ENCODE measurements around the gene IGHMBP2.

IGHMBP2 gene

DNA sequence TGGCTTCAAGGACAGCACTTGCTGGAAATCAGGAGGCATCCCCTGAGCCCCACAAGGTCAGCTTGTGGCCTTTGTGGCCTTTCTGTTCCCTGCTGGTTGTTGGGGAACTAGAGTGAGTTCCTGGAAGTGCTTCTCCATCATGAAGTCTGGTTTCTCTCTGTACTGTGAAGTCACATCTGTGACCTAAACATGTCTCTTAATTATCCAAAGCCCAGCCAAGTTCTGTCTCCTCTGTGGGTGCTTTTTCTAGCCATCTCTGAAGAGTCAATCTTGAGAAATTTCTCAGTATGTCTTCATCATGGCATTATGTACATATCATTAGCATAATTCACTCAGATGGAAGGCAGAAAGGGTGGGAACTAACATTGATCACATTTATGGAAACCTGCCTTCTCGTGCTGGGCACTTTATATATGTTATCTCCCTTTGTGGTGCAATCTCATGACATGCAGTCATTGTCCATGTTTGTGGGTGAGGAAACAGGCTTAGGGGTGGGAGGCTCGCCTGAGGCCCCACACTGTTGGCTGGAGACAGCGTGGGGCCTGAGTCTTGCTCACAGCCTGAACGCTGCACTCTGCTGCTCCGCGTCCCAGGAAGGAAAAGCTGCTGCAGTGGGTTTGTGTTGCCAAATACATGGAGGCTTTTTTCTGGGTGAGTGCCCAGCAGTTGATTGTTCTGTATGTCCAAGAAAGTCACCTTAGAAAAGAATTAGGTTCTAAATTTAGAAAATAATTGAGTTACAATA lies 24.6 kb downstream of the IGHMBP2 start:
- FAIRE-seq (no peak), DNase-seq (ENCODE audit: insufficient read length, low spot score) (no peak)
- TF ChIP-seq POLR2A (IDR thresholded peaks at IDR 0.05; ENCODE audit: low read depth, low read length), result no peak

DNA sequence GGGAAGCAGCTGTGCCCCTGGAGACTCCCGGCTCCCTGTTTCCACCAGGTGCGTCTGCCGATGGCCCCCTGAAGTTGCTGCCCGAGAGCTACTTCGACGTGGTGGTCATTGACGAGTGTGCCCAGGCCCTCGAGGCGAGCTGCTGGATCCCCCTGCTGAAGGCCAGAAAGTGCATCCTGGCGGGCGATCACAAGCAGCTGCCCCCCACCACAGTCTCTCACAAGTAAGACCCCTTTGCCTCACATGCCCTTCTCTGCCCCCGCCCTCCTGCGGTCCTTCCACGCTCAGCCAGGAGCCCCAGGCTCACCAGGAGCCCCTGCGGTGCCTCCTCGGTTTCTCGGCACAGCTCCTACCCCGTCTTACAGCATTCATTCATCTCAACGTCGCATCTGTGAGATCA lies 25.4 kb downstream of the IGHMBP2 start:
- DNase-seq (ENCODE audit: insufficient read length, low spot score), result no peak
- no peak for TF ChIP-seq POLR2A (IDR thresholded peaks at IDR 0.05; ENCODE audit: low read depth, low read length)
- FAIRE-seq, result no peak

DNA sequence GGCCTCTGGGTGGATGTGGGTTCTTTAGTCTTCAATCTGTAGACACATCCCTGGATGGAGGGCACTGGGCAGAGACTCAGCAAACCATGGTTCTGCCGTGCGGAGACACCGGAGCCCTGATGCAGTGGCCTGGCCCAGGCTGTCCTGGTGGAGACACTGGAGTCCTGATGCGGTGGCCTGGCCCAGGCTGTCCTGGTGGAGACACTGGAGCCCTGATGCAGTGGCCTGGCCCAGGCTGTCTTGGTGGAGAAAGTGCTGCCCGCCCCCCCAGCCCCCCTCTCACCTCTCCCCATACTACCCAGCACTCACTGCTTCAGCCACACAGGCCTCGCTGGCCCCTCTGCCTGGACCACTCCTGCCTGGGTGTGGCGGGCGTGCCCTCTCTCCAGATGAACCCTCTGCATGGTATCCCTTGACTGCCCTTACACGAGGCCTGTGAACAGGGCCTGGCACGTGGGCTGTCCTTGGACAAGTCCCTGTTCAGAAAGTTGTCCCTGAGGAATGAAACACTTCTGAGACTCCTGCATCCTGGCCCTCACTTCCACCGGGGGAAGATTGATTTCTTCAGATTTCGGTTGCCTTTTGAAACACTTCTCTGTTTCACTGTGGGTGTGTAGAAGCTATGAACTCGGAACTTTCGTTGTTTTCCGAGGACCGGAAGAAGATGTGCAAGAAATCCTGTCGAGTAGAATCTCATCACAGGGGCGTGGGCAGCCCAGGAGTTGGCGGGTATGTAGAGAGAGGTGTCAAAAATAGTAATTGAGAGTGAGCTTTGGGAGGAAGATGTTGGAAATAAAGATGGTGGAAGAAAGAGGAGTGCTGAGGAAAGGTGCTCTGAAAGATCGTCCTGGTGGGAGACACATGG lies 26.2 kb downstream of the IGHMBP2 start:
- TF ChIP-seq POLR2A (IDR thresholded peaks at IDR 0.05; ENCODE audit: low read depth, low read length), result no peak
- no peak for DNase-seq (ENCODE audit: insufficient read length, low spot score)
- no peak for FAIRE-seq

GRCh38 chr11:68930991-68931855 lies 27.5 kb downstream of the IGHMBP2 start:
- no peak for DNase-seq (ENCODE audit: insufficient read length, low spot score)
- no peak for FAIRE-seq
- no peak for TF ChIP-seq POLR2A (IDR thresholded peaks at IDR 0.05; ENCODE audit: low read depth, low read length)

DNA sequence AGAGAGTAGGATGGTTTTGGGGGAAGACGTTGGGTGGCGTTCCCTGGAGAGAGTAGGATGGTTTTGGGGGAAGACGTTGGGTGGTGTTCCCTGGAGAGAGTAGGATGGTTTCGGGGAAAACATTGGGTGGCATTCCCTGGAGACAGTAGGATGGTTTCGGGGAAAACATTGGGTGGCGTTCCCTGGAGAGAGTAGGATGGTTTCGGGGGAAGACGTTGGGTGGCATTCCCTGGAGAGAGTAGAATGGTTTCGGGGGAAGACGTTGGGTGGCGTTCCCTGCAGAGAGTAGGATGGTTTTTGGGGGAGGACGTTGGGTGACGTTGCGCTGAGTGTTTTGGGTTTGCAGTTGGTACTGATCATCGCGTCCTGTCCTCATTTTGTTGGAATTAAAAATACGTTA lies 28.2 kb downstream of the IGHMBP2 start:
- DNase-seq (ENCODE audit: insufficient read length, low spot score) (no peak), FAIRE-seq (no peak)
- no peak for TF ChIP-seq POLR2A (IDR thresholded peaks at IDR 0.05; ENCODE audit: low read depth, low read length)

DNA sequence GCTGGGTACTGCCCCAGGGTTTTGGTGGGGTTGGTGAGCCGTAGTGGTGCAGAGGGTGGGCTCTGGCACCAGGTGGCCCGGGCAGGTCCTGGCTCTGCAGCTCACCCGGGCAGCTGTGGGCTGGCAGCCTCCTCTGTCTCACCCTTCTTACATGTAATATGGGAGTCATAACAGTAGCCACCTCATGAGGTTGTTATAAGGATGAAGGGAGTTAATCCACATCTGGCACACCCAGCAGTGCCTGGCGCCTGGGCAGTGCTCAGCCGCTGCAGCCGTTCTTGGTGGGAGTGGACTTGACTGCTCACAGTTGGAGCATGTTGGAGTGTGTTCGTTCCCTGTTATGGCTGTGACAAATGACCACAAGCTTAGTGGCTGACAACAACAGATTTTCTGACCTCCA lies 28.7 kb downstream of the IGHMBP2 start:
- DNase-seq (ENCODE audit: insufficient read length, low spot score), result no peak
- FAIRE-seq, result no peak
- TF ChIP-seq POLR2A (IDR thresholded peaks at IDR 0.05; ENCODE audit: low read depth, low read length), result no peak

- no peak for TF ChIP-seq POLR2A (IDR thresholded peaks at IDR 0.05; ENCODE audit: low read depth, low read length)
- FAIRE-seq (no peak), DNase-seq (ENCODE audit: insufficient read length, low spot score) (no peak)
Observed at GRCh38 chr11:68932933-68933577, 29.4 kb downstream of the IGHMBP2 start.

DNA sequence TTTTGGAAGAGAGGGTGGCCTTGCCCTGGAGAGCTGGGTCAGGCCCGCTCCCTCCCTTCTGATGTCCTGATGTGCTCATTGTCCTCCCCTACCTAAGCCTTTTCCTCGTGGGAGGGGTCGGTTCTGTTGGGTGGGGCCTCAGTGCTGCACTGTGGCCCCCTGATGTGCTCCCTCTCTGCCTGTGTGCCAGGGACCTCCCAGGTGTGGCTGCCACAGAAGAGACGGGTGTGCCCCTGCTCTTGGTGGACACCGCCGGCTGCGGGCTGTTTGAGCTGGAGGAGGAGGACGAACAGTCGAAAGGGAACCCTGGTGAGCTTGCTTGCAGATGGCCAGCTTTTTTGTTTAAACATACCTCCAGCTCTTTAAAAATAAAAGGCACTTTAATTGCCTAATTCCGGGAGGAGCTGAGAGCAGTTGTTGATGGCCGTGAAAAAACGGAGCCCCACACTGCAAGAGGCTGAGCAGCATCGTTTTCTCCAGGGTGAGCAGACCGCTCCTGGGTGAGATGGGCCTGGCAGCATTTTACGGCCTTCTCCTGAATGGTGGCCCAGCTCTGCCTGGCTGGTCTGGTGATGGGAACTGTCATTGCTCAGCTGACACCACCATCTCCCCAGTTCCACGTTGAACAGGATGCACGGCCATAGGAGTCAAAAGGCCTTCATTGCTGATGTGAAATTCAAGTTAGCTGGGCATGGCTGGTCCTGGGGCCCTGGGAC lies 30.1 kb downstream of the IGHMBP2 start:
- DNase-seq (ENCODE audit: insufficient read length, low spot score), result no peak
- FAIRE-seq, result no peak
- no peak for TF ChIP-seq POLR2A (IDR thresholded peaks at IDR 0.05; ENCODE audit: low read depth, low read length)

DNA sequence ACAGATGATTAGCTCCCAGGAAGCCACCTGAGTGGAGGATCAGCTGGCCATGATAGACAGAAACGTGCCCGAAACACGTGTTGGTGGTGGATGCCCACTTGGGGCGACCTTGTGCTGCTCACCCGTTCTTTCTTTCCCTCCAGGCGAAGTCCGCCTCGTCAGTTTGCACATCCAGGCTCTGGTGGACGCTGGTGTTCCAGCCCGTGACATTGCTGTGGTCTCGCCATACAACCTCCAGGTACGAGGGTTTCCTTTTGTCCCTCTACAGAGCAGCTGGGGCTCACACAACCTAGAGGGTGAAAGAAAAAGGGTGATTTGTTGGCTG lies 30.6 kb downstream of the IGHMBP2 start:
- no peak for FAIRE-seq

DNA sequence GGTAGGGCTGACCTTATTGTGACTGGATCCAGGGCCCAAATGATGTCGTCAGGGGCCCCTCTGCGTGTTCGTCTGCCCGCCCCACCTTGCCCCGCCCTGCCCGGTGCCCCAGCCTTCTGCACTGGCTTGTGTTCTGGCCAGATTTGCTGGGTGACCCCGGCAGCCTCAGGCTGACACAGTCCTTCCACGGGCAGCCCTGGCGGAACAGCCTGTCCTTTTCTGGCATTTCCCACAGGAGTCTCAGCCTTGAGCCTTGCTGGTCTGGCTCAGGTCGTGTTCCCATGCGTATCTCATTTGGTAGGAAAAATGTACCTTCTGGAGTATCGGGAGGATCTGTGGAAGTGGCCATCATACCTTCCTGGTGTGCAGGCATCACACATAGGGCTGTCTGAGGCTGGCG lies 31.0 kb downstream of the IGHMBP2 start:
- no peak for TF ChIP-seq POLR2A (IDR thresholded peaks at IDR 0.05; ENCODE audit: low read depth, low read length)
- FAIRE-seq (no peak), DNase-seq (ENCODE audit: insufficient read length, low spot score) (no peak)

More for the DNA sequence above, 30.6 kb downstream of the IGHMBP2 start:
- DNase-seq (ENCODE audit: insufficient read length, low spot score), result no peak
- no peak for TF ChIP-seq POLR2A (IDR thresholded peaks at IDR 0.05; ENCODE audit: low read depth, low read length)

GRCh38 chr11:68935066-68935465 lies 31.4 kb downstream of the IGHMBP2 start:
- DNase-seq (ENCODE audit: insufficient read length, low spot score) (no peak), FAIRE-seq (no peak)
- no peak for TF ChIP-seq POLR2A (IDR thresholded peaks at IDR 0.05; ENCODE audit: low read depth, low read length)

GRCh38 chr11:68935516-68936357 lies 32.0 kb downstream of the IGHMBP2 start:
- DNase-seq (ENCODE audit: insufficient read length, low spot score) (no peak), FAIRE-seq (no peak)
- TF ChIP-seq POLR2A (IDR thresholded peaks at IDR 0.05; ENCODE audit: low read depth, low read length), result no peak
